NCI-H187 treated with DMSO at 0.1 percent for 48 hours (cell line): ENCODE data around the gene ERICH6B.
A peak's percentile ranks its signal among the peaks of the same experiment; 100 is the strongest.
"Not testable (repeated sequence)": the region's sequence is repeated elsewhere in the genome, so short reads cannot be mapped to it uniquely, and the experiment has no call there.

Source experiments
- DNase-seq: peaks from one replicate; lab custom pipeline; 2025; lab: John Stamatoyannopoulos, UW

Gene ERICH6B

GRCh38 chr13:45615501-45616101 lies at the start of gene ERICH6B:
Gene ERICH6B, minus strand, starts transcription at chr13:45615739. Its CDS starts 18,734 bp downstream, at chr13:45597005.
- DNase-seq: peak; percentile 31

- not testable (repeated sequence) for DNase-seq
Observed at GRCh38 chr13:45662903-45663302, 47.4 kb upstream of the ERICH6B start.

- no peak for DNase-seq
Observed at GRCh38 chr13:45662162-45662561, 46.6 kb upstream of the ERICH6B start.

- DNase-seq: not testable (repeated sequence)
Observed at GRCh38 chr13:45660458-45660857, 44.9 kb upstream of the ERICH6B start.

GRCh38 chr13:45659536-45659935 lies 44.0 kb upstream of the ERICH6B start:
- no peak for DNase-seq

- DNase-seq: no peak
Observed at GRCh38 chr13:45658586-45659235, 43.2 kb upstream of the ERICH6B start.

GRCh38 chr13:45654633-45655349 lies 39.3 kb upstream of the ERICH6B start:
- no peak for DNase-seq

GRCh38 chr13:45645263-45645662 lies 29.7 kb upstream of the ERICH6B start:
- DNase-seq: not testable (repeated sequence)

GRCh38 chr13:45642159-45642558 lies 26.6 kb upstream of the ERICH6B start:
- not testable (repeated sequence) for DNase-seq

GRCh38 chr13:45635291-45635690 lies 19.8 kb upstream of the ERICH6B start:
- not testable (repeated sequence) for DNase-seq

GRCh38 chr13:45630791-45631190 lies 15.3 kb upstream of the ERICH6B start:
- DNase-seq: no peak

GRCh38 chr13:45629940-45630339 lies 14.4 kb upstream of the ERICH6B start:
- DNase-seq: no peak

GRCh38 chr13:45628094-45628493 lies 12.6 kb upstream of the ERICH6B start:
- no peak for DNase-seq

- no peak for DNase-seq
Observed at GRCh38 chr13:45627656-45628055, 12.1 kb upstream of the ERICH6B start.

- DNase-seq: no peak
Observed at GRCh38 chr13:45626731-45627374, 11.3 kb upstream of the ERICH6B start.

- DNase-seq: no peak
Observed at GRCh38 chr13:45623516-45624090, 8.1 kb upstream of the ERICH6B start.

GRCh38 chr13:45621950-45622349 lies 6.4 kb upstream of the ERICH6B start:
- no peak for DNase-seq

GRCh38 chr13:45607931-45608330 lies 7.6 kb downstream of the ERICH6B start:
- DNase-seq: no peak

GRCh38 chr13:45604892-45605291 lies 10.6 kb downstream of the ERICH6B start:
- DNase-seq: no peak

GRCh38 chr13:45603338-45603737 lies 12.2 kb downstream of the ERICH6B start:
- DNase-seq: no peak

GRCh38 chr13:45602183-45603170 lies 13.1 kb downstream of the ERICH6B start:
- DNase-seq: no peak
